ENCODE data around the gene TPRX1.
A peak's percentile ranks its signal among the peaks of the same experiment; 100 is the strongest.
"Not testable (repeated sequence)": the region's sequence is repeated elsewhere in the genome, so short reads cannot be mapped to it uniquely, and the experiment has no call there.

Gene TPRX1

DNA sequence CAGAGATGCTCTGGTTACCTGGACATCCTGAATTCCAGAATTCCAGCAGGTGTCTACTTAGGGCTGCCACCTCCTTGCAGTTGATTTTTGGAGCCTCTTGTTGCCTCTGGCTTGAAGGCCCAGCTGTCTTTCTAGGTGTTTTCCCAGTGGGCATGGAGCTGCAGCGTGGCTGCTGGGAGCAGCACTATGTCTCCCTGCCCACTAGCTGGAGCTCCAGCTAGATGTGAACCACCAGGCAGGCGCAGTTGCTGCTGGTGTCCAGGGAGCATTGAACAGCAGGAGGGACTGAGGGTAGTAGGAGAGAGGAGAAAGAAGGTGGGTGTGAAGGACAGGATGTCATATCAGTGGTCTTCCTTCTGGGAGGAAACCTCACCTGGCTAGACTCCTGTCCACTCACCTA lies 35.7 kb downstream of the TPRX1 start:
- no peak for DNase-seq

DNA sequence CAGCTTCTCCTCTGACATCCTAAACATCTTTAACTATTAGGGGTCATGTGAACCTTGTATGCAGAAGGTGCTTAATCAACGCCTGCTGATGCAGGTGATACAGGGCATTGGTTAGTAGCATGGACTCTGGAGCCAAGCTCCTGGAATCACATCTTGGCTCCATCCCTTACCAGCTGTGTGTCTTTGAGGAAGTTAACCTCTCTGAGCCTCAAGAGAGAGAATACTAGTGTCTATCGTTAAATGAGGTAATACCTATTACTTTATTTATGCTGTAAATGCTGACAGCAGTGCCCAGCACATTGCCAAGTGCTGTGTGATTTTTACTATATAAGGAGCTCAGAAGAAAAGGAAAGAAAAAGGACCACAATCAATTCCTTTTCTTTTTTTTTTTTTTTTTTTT lies 37.0 kb downstream of the TPRX1 start:
- DNase-seq, result no peak

DNA sequence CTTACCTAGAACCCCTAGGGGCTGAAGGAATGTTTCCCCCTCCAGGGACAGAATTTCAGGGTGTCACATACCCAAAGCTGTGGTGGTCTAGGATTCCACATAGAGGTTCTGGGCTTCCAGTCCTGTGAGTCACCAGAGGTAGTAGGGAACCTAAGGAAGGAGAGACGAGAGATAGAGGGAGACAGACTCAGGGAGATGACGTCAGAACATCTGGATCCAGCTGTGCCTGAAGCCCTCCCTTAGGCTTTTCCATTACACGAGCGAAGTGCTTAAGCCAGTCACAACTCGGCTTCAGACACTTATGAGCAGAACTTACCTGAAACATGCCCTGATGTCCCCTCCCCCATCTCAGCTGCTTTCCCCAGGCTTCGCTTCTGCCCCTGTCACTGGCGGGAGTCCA lies 37.7 kb downstream of the TPRX1 start:
- no peak for DNase-seq

DNA sequence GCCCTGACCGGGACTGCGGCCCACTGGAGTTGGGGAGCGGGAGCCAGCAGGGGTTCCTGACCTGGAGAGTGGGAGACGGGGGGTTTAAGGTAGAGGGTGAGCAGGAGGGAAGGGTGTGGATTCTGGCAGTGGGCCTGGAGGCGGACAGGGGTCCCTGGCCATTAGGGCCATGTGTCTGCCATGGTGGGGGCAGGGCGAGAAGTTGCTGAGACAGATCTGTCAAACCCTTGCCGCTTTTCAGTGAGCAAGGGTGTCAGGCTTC lies 38.1 kb downstream of the TPRX1 start:
- DNase-seq, result no peak

DNA sequence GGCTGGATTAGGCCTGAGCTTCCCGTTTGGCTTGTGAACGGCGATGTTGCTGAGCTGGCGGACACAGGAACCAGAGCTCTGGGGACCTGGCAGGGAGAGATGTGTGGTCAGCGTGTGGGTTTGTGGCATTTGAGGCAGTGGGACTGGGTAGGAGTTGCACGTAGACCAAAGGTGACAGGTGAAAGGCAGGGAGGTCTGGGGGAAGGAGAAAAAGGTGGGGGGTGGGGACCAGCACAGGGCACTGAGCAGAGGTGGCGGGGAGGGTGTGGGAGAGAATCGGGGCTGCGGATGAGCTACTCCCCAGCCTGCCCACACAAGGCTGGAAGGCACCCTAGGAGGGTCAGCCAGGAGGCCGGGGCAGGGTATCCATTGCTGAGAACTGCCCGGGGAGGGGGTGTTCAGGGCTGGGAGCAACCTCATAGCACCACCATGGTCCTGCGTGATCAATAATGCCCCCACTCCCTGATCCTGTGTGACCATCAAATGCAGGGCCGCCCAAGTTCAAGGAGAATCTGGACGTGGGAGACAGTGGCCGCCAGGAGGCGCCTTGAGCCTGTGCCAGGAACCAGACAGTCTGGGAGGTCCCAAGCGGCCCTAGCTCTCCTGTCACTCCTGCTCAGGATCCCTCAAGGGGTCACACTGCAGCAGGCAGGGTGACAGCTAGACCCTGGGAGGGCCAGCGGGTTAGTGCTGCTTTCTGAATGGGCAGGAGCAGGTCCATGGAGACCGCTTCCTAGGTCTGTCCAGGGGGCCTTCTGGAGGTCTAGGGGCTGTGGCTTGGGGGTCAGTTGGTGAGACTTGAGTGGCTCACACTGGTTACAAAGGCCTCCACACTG lies 38.6 kb downstream of the TPRX1 start:
- DNase-seq, result peak in 46 of 51 donors; percentile 10 to 84 (median 42)

GRCh38 chr19:47764705-47765104 lies 39.6 kb downstream of the TPRX1 start:
- DNase-seq, result not testable (repeated sequence)

DNA sequence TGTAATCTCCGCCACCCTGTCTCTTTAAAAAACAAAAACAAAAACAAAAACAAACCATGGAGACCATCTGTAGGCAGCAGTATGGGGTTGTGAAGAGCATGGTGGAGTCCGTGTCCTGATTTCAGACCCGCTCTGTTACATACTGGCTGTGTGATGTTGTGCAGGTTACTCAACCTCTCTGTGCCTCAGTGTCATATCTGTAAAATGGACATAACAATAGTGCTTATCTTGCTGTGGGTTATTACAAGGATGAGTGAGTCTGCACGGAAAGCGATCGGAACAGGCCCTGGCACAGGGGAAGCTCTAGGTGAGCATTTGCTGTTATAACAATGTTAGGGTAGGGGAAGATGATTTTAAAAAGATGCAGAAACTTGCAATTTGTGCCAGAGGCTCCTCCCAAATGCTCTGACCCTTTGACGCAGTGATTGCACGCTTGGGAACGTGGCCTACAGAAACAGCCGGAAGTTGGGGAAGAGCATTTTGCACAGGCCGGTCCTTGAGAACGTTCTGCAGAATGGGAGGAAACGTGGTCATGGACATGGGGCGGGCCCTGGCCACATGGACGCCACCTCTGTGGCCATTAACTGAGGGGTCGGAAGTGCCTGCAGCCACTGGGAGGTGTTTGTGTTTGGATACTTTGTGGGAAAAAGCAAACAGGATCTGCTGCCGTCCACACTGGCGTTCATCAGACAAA lies 41.6 kb downstream of the TPRX1 start:
- DNase-seq, result no peak

DNA sequence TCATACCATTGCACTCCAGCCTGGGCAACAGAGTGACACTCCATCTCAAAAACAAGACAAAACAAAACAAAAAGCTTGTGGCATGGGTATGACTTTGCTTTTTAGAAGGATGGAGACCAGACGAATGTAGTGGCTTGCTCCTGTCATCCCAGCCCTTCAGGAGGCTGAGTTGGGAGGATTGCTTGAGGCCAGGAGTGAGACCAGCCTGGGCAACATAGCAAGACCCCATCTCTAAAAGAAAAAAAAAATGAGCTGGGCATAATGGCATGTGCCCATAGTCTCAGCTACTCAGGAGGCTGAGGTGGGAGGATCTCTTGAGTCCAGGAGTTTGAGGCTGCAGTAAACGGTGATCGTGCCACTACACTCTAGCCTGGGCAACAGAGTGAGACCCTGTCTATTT lies 42.2 kb downstream of the TPRX1 start:
- no peak for DNase-seq

GRCh38 chr19:47761566-47761965 lies 42.8 kb downstream of the TPRX1 start:
- DNase-seq, result no peak

- DNase-seq, result no peak
These were observed 43.7 kb downstream of the TPRX1 start for GRCh38 chr19:47760632-47760999.

GRCh38 chr19:47758443-47758804 lies 45.9 kb downstream of the TPRX1 start:
- DNase-seq, result no peak

GRCh38 chr19:47757617-47758442 lies 46.5 kb downstream of the TPRX1 start:
- no peak for DNase-seq

- DNase-seq, result no peak
These were observed 47.3 kb downstream of the TPRX1 start for GRCh38 chr19:47756953-47757608.

- DNase-seq, result no peak
These were observed 47.8 kb downstream of the TPRX1 start for GRCh38 chr19:47756627-47756929.

DNA sequence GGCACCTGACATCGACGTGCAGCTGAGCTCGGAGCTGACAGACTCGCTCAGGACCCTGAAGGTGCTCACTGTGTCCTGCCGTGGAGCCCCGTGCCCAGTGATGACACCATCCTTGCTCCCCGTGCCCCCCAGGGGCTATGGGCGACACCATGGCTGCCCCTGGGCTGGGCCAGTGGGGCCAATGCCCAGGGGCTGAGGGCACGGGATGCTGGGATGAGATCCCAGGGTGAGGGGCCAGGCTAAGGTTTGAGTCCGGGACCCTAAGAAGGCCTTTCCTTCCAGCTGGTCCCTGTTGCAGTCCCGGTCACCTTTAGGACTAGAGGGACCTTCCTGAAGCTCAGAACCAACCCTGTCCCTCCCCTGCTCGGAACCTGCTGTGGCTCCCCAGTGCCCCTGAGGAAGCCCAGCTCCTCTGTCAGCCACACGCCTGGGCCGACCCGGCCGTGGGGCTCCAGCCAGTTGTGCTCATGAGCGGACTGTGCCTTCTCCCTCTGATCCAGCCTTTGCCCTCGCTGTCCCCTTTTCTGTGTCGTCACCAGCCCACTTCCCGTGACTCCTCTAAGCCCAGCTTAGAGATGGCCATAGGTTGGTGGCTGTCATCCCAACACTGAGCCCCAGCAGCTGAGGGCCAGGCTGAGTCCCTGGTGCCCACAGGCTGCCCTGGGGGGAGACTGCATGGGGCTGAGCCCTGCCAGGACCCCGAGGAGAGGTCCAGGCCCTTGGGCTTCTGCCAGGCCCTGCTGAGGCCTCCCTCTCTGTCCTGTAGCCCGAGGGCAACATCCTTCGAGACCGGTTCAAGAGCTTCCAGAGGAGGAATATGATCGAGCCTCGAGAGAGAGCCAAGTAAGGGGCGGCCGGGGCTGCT lies 48.4 kb downstream of the TPRX1 start:
- DNase-seq, result no peak

DNA sequence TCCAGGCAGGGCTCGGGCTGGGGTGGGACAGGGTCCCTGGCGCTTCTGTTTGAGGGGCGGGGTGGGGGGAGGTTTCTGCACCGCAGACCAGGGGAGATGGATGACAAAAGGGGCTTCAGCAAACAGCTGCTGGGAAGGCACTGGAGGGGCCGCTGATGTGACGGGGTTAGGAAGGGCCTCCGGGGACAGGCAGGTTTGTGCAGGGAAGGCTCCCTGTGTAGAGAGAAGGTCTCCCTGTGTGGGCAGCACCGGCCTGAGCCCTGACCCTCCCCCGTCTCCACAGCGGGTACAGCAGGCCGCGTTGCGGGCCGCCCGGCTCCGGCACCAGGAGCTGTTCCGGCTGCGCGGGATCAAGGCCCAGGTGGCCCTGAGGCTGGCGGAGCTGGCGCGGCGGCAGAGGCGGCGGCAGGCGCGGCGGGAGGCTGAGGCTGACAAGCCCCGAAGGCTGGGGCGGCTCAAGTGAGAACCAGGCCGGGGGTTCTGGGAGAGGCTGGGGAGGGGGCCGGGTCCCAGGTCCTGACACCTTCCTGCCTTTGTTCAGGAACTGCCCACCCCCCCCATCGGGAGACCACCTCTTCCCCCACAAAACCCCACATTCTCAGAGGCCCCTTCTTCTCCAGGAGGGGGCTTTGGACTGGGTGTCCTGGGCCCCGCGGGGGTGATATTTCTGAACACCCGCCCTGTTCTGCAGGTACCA lies 49.1 kb downstream of the TPRX1 start:
- no peak for DNase-seq

DNA sequence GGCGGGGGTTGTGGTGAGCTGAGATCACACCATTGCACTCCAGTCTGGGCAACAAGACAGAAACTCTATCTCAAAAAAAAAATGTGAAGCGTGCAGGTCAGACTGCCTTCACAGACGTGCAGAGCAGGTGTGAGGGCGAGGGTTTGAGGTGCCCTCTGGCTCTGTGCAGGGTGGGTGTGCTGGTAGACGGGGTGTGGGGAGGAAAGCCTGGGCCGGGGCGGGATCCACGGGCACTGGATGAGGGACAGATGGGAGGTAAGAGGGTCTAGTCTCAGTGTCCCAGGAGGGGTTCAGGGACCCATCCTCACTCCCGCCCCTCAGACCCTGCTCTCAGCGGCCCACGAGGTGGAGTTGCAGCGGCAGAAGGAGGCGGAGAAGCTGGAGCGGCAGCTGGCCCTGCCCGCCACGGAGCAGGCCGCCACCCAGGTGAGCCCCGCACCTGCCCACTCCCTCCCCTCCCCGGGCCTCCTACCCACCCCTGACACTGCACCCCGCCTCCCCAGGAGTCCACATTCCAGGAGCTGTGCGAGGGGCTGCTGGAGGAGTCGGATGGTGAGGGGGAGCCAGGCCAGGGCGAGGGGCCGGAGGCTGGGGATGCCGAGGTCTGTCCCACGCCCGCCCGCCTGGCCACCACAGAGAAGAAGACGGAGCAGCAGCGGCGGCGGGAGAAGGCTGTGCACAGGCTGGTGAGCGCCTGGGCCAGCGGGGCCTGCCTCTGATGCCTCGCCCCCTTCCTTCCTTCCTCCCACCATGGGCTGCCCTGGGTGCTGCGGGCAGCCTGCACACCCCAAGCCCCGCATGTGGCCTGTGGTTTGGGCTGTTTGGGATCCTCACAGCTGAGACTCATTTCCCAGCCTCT lies 49.9 kb downstream of the TPRX1 start:
- DNase-seq, result no peak

DNA sequence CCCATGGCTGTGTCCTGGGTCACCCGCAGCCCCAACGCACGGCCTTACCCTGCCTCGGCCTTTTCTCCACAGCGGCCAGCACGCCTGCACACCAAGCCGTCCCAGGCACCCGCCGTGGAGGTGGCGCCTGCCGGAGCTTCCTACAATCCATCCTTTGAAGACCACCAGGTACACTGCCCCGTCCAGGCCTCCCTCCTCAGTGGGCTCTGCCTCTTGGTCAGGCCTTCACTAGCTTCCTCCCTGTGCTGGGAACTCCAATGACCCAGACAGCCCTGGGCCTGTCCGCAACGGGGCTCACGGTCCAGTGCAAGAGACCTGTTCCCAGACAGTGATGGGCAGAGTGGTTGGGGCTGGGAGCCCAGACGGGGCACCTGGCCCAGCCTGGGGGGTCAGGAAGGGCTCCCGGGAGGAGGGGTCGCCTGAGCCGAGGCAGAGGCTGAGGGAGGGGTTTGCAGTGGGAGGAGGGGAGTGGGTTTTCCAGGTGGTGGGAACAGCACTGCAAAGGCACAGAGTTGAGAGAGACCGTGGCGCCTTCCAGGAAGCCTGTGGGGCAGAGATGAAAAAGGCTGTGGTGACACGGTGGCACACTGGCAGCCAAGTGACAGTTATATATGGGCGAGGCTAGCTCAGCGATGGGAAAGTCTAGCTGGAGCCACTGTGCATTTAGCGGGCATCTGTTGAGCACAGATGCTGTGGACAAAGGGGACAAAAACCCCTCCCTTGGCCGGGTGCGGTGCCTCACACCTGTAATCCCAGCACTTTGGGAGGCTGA lies 51.7 kb downstream of the TPRX1 start:
- DNase-seq, result no peak
